ENCODE measurements around the gene CES2. TPM values are rescaled to one million over a fixed set of nuclear protein-coding genes. Genes with fewer than 3 reads are reported as not detected.

CES2 gene
- total RNA-seq, 1 experiment from 2014 or later = 29.7 TPM

GRCh38 chr16:66921729-66922450 lies 13.4 kb upstream of the CES2 start:
- no peak overlapping the region for H3K27ac Mint-ChIP-seq
- no peak for TF ChIP-seq PRRX2 (CRISPR knock-in tag; IDR thresholded peaks at IDR 0.05)
- no peak for TF ChIP-seq GTF2I (CRISPR knock-in tag; conservative IDR thresholded peaks at IDR 0.05)
- TF ChIP-seq GABPB1 (CRISPR knock-in tag; IDR thresholded peaks at IDR 0.05) = no peak
- no peak for TF ChIP-seq SMAD3 (CRISPR knock-in tag; IDR thresholded peaks at IDR 0.05; ENCODE audit: borderline replicate concordance)
- TF ChIP-seq CREB1 (CRISPR knock-in tag; IDR thresholded peaks at IDR 0.05) = no peak
- no peak for TF ChIP-seq ATF1 (CRISPR knock-in tag; IDR thresholded peaks at IDR 0.05)
- ChIA-PET POLR2A (no interaction called here), CTCF (interaction anchor here (0.6 to 4.3 kb wide), 5 partner anchors 12 to 233 kb away, joined by 3 to 38 read pairs (median 7); no protein-coding TSS in a partner anchor)
- H3K4me1 Mint-ChIP-seq = no peaks in the 10 kb centered on the region
- H3K36me3 Mint-ChIP-seq = no peaks in the 10 kb centered on the region
- DNase-seq (ENCODE audit: low spot score) = no peak
- ATAC-seq = no peak
- peaks cover 47% of the 10 kb centered on the region for H3K27me3 Mint-ChIP-seq (ENCODE audit: low read depth)
- no peaks in the 10 kb centered on the region for H3K9me3 Mint-ChIP-seq
- no peak overlapping the region for H3K4me3 Mint-ChIP-seq

- no peak for TF ChIP-seq ATF2 (CRISPR knock-in tag; IDR thresholded peaks at IDR 0.05; ENCODE audit: borderline replicate concordance, low read depth)
- TF ChIP-seq HMGXB4 (CRISPR knock-in tag; IDR thresholded peaks at IDR 0.05) = no peak
- no peak for TF ChIP-seq ATF6 (CRISPR knock-in tag; IDR thresholded peaks at IDR 0.05)
- TF ChIP-seq ZNF121 (CRISPR knock-in tag; IDR thresholded peaks at IDR 0.05) = no peak
- Mint-ChIP-seq H3K36me3 (no peaks in the 10 kb centered on the region), H3K4me1 (peaks cover 7% of the 10 kb centered on the region; the same call in 1 of the 2 replicates), H3K27me3 (ENCODE audit: low read depth) (peaks cover 59% of the 10 kb centered on the region), H3K27ac (no peak overlapping the region), H3K4me3 (no peak overlapping the region), H3K9me3 (no peaks in the 10 kb centered on the region)
- DNase-seq (ENCODE audit: low spot score) = no peak
- POLR2A ChIA-PET = no interaction called here
- ATAC-seq = no peak
- CTCF ChIA-PET = interaction anchor here (3.2 to 7.0 kb wide), 2 partner anchors 12 to 30 kb away, joined by 53 to 175 read pairs; no protein-coding TSS in a partner anchor
These were observed 12.0 kb upstream of the CES2 start for GRCh38 chr16:66923247-66923731.

GRCh38 chr16:66923866-66924265 lies 11.4 kb upstream of the CES2 start:
- DNase-seq (ENCODE audit: low spot score) = no peak
- Mint-ChIP-seq H3K27ac (no peak overlapping the region), H3K9me3 (no peaks in the 10 kb centered on the region), H3K27me3 (ENCODE audit: low read depth) (peaks cover 59% of the 10 kb centered on the region), H3K4me1 (peaks cover 7% of the 10 kb centered on the region; the same call in 1 of the 2 replicates), H3K4me3 (no peak overlapping the region), H3K36me3 (no peaks in the 10 kb centered on the region)
- TF ChIP-seq CTCF (IDR thresholded peaks at IDR 0.05) = no peak
- no peak for ATAC-seq
- ChIA-PET POLR2A (no interaction called here), CTCF (interaction anchor here (2.3 to 7.0 kb wide), 4 partner anchors 12 to 94 kb away, joined by 10 to 175 read pairs (median 55); partner anchors contain the start of gene NAE1)

Measured in WTC11 (cell line).